AML-193 (cell line): Measurements from ENCODE around the gene MXRA8.
"Not testable (repeated sequence)": the region's sequence is repeated elsewhere in the genome, so short reads cannot be mapped to it uniquely, and the experiment has no call there.

ENCODE experiments used
- DNase-seq, 2 experiments: peaks; one replicate each; lab custom pipeline; 2025; lab: John Stamatoyannopoulos, UW

Gene MXRA8

DNA sequence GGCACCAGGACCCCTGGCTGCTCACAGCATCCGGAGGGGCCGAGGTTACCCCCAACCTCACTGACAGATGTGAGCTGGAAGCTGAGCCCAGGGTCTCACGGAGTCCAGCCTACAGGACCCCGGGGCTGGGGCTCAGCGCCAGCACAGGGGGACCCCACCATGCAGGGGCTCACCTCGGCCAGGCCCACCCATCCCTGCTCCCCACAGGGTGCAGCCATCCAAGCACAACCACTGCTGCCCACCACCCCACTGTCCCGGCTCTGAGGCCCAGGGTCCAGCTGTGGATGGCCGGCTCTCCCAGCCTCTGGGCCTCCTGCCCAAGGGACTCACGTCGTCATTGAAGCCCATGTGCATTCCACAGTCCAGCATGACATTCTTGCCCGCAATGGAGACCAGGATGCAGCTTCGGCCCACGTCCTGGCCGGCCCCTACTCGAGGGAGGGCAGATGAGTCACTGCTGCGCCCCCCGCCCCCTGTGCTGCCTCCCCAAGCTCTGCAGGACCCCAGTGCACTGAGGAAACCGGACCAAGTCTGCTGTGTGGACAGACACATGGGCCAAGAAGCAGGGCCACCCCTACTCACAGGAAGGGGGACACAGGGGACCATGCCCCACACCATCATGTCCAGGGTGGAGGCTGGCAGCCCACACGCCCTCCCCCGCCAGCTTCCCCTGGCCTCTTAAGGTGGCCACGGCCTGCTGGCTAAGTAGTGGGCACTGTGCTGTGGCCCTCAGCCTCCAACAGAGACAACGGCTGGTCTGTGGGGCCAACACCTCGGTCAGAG lies 37.5 kb downstream of the MXRA8 start:
- DNase-seq: no peak

DNA sequence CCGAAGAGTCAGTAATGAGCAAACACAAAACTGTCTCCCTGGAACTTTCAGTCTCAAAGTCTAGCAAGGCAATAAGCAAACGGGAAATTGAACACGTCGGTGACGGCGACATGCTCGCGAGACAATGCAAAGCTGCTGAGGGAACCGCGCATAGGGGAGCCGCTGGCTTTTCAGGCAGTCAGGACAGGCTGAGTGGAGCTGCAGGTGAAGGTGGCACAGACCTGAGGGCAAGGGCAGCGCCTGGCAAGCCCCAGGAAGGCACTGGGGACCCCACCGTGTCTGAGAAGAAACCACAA lies 38.8 kb downstream of the MXRA8 start:
- DNase-seq: no peak

- DNase-seq: no peak
Measured at GRCh38 chr1:1318777-1319645, 39.3 kb downstream of the MXRA8 start.

- DNase-seq: no peak
Measured at GRCh38 chr1:1318131-1318652, 40.2 kb downstream of the MXRA8 start.

GRCh38 chr1:1317420-1317819 lies 40.9 kb downstream of the MXRA8 start:
- DNase-seq: no peak

GRCh38 chr1:1316199-1316598 lies 42.2 kb downstream of the MXRA8 start:
- not testable (repeated sequence) for DNase-seq

DNA sequence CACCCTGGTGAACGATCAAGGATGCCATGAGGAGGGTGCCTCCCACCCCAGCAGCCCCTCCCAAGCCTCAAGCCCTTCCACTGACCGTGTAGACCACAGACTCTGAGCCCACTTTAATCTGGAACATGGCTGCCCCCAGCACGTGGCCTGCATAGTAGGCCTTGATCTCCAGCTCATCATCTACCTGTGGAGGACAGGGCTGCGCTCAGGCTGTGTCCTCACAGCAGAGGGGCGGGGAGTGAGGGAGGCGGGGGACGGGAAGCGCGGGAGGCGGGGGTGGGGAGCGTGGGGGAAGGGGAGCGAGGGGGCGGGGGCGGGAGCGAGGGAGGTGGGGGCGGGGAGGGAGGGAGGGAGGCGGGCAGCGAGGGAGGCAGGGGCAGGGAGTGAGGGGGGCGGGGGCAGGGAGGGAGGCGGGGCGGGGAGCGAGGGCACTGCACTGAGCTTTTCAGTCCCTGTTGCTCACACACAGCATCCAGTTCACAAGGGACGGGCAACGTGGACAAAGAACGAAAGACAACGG lies 42.9 kb downstream of the MXRA8 start:
- DNase-seq: no peak

DNA sequence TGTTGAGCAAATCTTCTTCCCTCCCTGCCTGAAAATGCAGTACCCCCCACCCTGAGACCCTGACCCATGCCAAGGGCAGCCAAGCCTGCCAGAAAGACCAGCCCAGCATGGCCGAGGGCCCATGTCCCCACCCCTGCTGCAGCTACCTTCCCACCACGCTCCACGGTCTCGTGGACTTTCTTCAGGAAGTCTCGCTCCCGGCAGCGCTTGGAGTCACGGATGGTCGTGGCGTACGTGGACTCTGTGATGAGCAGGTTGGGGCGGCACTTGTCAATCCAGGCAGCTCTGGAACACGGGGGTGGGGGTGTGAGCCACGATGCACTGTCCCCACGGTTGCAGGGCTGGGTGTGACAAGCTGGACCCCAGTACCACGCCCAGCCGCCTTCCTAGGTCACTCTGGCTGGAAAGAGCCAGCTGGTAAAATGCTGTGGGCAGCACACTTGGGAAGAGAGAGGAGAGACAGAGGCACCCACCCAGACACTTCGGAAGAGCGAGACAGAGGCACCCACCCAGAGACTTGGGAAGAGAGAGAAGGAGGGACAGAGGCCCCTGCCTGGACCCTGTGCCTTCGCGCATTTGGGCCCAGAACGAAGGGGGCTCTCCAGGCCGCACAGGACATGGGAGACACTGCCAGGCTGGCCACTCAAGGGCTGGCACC lies 43.5 kb downstream of the MXRA8 start:
- DNase-seq: no peak

DNA sequence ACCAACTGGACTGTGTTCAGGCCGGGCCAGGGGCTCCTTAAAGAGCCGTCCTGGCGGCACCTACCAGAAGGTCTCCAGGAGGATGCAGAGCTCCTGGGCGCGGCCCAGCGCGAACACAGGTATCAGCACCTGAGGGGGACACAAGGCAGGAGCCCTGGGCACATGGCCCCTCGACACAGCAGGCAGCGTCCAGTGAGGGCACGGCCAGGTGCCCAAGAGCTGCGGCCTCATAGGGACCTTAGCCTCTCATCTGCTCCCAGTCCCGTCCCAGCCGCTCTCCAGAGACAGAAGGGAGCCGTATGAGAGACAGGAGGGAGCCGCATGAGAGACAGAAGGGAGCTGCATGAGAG lies 44.1 kb downstream of the MXRA8 start:
- no peak for DNase-seq

- DNase-seq: no peak
Measured at GRCh38 chr1:1313500-1314236, 44.7 kb downstream of the MXRA8 start.

- DNase-seq: no peak
Measured at GRCh38 chr1:1312450-1313314, 45.7 kb downstream of the MXRA8 start.

DNA sequence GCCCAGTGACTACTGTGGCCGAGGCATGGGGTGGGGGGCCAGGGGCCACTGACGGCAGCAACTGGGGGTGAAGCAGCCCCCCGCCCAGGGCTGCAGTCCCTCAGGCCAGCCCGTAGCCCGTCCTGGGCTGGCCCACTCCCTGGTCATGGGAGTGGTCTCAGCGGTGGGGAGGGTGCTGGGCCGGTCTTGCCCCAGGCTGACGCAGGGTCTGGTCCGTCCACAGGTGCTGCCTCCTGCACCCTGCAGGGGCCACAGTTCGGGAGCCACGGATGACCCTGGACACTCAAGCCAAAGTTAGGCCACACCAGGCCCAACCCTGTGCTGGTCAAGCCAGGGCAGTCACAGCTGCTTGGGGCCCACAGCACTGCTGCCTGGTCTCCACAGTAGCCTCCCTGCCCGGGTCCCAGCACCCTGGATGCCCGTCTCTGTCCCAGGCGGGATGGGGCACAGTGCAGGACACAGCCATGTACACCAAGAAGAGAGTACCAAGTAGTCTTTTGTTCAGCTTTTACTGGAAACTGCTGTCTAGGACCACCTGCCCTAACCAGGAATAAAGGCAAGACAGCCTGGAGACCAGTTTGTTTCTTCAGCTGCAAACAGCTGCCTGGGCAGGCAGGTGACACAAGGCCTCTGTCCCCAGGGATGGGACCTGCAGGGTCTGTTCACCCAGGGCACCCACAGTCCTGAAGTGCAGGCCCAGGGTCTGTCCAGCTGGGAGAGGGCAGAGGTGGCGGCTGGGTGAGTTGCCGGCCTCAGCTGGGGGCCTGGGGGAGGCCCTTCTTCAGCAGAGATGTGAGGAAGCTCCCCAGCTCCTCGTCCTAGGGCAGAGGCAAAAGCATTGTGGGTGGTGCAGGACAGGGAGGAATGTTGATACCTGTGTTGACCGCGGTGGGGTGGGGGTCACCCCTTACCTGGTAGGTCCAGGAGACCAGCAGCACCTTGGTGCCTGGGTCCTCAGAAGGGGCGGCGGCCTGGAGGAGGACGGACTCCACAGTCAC lies 46.9 kb downstream of the MXRA8 start:
- no peak for DNase-seq

DNA sequence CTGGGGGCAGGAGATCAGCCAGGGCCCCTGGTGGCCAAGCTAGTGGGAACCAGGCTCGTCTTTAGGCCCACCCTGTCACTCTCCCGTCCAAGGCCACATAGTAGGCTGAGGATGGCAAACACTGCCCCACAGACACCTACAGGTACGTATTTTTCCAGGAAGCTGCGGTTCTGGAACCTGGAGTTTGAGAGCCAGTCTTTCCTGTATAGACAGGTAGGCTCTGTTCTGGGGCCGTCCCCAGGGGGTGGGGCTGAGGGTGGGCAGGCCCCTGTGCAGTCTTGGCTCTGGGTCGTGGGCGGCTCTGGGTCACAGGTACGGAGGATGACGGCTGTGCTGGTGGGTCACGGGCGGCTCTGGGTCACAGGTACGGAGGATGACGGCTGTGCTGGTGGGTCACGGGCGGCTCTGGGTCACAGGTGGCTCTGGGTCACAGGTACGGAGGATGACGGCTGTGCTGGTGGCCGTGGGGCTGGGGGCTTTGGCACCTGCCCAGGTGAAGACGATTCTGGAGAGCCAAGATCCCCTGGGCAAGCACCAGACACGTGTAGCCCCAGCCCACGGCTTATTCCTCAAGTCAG lies 47.8 kb downstream of the MXRA8 start:
- no peak for DNase-seq

DNA sequence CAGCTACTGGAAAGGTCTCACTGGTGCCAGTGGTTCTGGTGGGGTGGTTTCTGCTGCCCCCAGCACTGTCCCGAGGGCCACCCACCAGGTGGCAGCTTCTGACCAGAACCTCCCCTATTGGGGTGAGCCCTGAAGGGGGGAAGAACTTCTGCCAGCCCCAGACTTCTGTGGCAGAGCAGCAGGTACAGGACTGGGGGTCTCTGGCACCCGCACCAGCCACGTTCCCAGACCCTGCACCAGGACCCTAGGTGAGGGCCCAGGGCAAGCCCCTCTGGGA lies 48.3 kb downstream of the MXRA8 start:
- no peak for DNase-seq

DNA sequence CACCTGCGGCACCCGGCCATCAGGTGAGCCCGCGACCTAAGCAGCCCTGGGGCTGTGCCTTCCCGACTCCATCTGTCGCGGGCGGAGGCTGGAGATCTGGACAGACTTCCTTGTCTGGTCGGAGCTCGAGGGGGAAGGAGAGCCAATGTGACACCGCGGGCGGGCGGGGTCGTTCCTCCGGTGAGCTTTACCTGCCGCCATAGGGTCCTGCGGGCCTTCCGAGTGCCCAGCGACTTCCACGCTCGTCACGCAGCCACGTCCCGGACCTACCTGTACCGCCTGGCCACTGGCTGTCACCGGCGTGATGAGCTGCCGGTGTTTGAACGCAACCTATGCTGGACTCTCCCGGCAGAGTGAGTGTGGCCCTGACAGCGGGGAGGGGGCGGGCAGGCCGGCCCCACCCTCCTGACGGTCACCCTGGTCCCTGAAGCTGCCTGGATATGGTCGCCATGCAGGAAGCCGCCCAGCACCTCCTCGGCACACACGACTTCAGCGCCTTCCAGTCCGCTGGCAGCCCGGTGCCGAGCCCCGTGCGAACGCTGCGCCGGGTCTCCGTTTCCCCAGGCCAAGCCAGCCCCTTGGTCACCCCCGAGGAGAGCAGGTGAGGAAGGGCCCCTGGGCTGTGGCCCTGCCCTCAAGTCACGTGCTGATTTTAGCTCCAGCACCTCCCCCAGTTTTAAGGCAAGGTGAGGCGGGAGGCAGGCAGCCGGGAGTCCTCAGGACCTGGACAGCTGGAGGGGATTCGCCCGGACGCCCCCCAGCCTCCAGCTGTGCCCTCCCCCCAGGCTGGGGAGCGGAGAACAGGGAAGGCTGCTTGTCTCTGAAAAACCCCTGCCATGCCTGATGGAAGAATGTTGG lies 48.9 kb downstream of the MXRA8 start:
- DNase-seq: no peak

- no peak for DNase-seq
Measured at GRCh38 chr1:1308756-1309250, 49.6 kb downstream of the MXRA8 start.

GRCh38 chr1:1307923-1308755 lies 50.2 kb downstream of the MXRA8 start, which contains the start of the genes ACAP3 and PUSL1:
TSS of gene ACAP3 (minus strand) at chr1:1307930. CDS start at chr1:1307815, 115 bp downstream.
TSS of gene PUSL1 (plus strand) at chr1:1308597. CDS start at chr1:1308644, 47 bp downstream.
- DNase-seq: peak; percentile 87
